ENCODE measurements around the gene CDR2. TPM values are rescaled to one million over a fixed set of nuclear protein-coding genes. Genes with fewer than 3 reads are reported as not detected.

Gene CDR2
- total and polyA plus RNA-seq, 2 donors (not counting 1 experiment from before 2014, with no cell fraction given): 8.0 to 11.3 TPM

- WGBS (ENCODE audit: insufficient coverage): 98% methylated on average over 35 of the region's 37 CpGs
- ChIA-PET CTCF (no interaction called here), POLR2A (no interaction called here)
- no peak overlapping the region for H3K9ac ChIP-seq (ENCODE audit: low read length)
- H3K27ac Mint-ChIP-seq: no peak overlapping the region
- no peaks in the 10 kb centered on the region for H3K27me3 Mint-ChIP-seq
- TF ChIP-seq, protein P1, sequence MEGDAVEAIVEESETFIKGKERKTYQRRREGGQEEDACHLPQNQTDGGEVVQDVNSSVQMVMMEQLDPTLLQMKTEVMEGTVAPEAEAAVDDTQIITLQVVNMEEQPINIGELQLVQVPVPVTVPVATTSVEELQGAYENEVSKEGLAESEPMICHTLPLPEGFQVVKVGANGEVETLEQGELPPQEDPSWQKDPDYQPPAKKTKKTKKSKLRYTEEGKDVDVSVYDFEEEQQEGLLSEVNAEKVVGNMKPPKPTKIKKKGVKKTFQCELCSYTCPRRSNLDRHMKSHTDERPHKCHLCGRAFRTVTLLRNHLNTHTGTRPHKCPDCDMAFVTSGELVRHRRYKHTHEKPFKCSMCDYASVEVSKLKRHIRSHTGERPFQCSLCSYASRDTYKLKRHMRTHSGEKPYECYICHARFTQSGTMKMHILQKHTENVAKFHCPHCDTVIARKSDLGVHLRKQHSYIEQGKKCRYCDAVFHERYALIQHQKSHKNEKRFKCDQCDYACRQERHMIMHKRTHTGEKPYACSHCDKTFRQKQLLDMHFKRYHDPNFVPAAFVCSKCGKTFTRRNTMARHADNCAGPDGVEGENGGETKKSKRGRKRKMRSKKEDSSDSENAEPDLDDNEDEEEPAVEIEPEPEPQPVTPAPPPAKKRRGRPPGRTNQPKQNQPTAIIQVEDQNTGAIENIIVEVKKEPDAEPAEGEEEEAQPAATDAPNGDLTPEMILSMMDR (IDR thresholded peaks at IDR 0.05): no peak
- TF ChIP-seq EZH2 (IDR thresholded peaks at IDR 0.05; ENCODE audit: borderline replicate concordance, insufficient read depth, low read depth, low read length, poor library complexity, severe bottlenecking): no peak
- intact Hi-C loops (cut with micrococcal nuclease): no loop called here
- peaks cover 5 to 73% of the 10 kb centered on the region in 2 experiments for H3K36me3 ChIP-seq (replicated peaks in 1 of 2; ENCODE audit: control extremely low read depth in 1 of 2, control insufficient read depth in 1 of 2, extremely low read depth in 1 of 2, insufficient read depth in 2 of 2, low read length in 1 of 2)
- H3K27ac ChIP-seq (ENCODE audit: low read length in 2 of 2): no peak overlapping the region
- H3K4me2 ChIP-seq (replicated peaks; ENCODE audit: low read depth, low read length, poor library complexity, severe bottlenecking): no peak overlapping the region
- no peaks in the 10 kb centered on the region for H3K4me1 ChIP-seq (ENCODE audit: control insufficient read depth in 2 of 2, insufficient read depth in 2 of 2, low read length in 2 of 2)
- ATAC-seq (ENCODE audit: low read depth) (no peak), DNase-seq (no peak)
- no peaks in the 10 kb centered on the region for H3K9me3 ChIP-seq (ENCODE audit: control extremely low read depth in 1 of 3, control insufficient read depth in 2 of 3, insufficient read depth in 1 of 3, low read length in 2 of 3)
- H3K4me3 ChIP-seq (ENCODE audit: control extremely low read depth in 1 of 5, extremely low read depth in 1 of 5, insufficient read depth in 1 of 5, low read depth in 2 of 5, low read length in 4 of 5): no peak overlapping the region
- peaks cover 3% of the 10 kb centered on the region for H3K79me2 ChIP-seq (ENCODE audit: control insufficient read depth, insufficient read depth, low read length)
- H2AFZ ChIP-seq (ENCODE audit: insufficient read depth, low read depth, low read length, poor library complexity, severe bottlenecking): no peak overlapping the region
- H3K4me1 Mint-ChIP-seq: no peaks in the 10 kb centered on the region
- H3K27me3 ChIP-seq (replicated peaks in 1 of 4; ENCODE audit: control extremely low read depth in 1 of 4, control insufficient read depth in 3 of 4, insufficient read depth in 4 of 4, low read length in 3 of 4): no peaks in the 10 kb centered on the region
- H3K4me3 Mint-ChIP-seq: no peak overlapping the region
- no peaks in the 10 kb centered on the region for H4K20me1 ChIP-seq (ENCODE audit: control insufficient read depth, insufficient read depth, low read length, poor library complexity, severe bottlenecking)
- no peaks in the 10 kb centered on the region for H3K9me3 Mint-ChIP-seq (ENCODE audit: insufficient read depth)
These were observed 59.5 kb downstream of the CDR2 start for GRCh38 chr16:22314661-22315626.

- TF ChIP-seq, protein P1 (IDR thresholded peaks at IDR 0.05): no peak
- TF ChIP-seq EZH2 (IDR thresholded peaks at IDR 0.05; ENCODE audit: borderline replicate concordance, insufficient read depth, low read depth, low read length, poor library complexity, severe bottlenecking): no peak
- intact Hi-C loops (cut with micrococcal nuclease): no loop called here
- Histone ChIP-seq H4K20me1 (ENCODE audit: control insufficient read depth, insufficient read depth, low read length, poor library complexity, severe bottlenecking) (no peaks in the 10 kb centered on the region), H3K9me3 (ENCODE audit: control extremely low read depth in 1 of 3, control insufficient read depth in 2 of 3, insufficient read depth in 1 of 3, low read length in 2 of 3) (no peaks in the 10 kb centered on the region), H3K9ac (ENCODE audit: low read length) (no peak overlapping the region), H3K36me3 (replicated peaks in 1 of 2; ENCODE audit: control extremely low read depth in 1 of 2, control insufficient read depth in 1 of 2, extremely low read depth in 1 of 2, insufficient read depth in 2 of 2, low read length in 1 of 2) (peaks cover 8 to 76% of the 10 kb centered on the region in 2 experiments), H3K27me3 (replicated peaks in 1 of 4; ENCODE audit: control extremely low read depth in 1 of 4, control insufficient read depth in 3 of 4, insufficient read depth in 4 of 4, low read length in 3 of 4) (no peaks in the 10 kb centered on the region), H3K27ac (ENCODE audit: low read length in 2 of 2) (no peak overlapping the region), H3K4me3 (ENCODE audit: control extremely low read depth in 1 of 5, extremely low read depth in 1 of 5, insufficient read depth in 1 of 5, low read depth in 2 of 5, low read length in 4 of 5) (no peak overlapping the region), H3K4me2 (replicated peaks; ENCODE audit: low read depth, low read length, poor library complexity, severe bottlenecking) (no peak overlapping the region), H2AFZ (ENCODE audit: insufficient read depth, low read depth, low read length, poor library complexity, severe bottlenecking) (no peak overlapping the region), H3K4me1 (ENCODE audit: control insufficient read depth in 2 of 2, insufficient read depth in 2 of 2, low read length in 2 of 2) (no peaks in the 10 kb centered on the region), H3K79me2 (ENCODE audit: control insufficient read depth, insufficient read depth, low read length) (peaks cover 3% of the 10 kb centered on the region)
- Mint-ChIP-seq H3K9me3 (ENCODE audit: insufficient read depth) (no peaks in the 10 kb centered on the region), H3K27me3 (no peaks in the 10 kb centered on the region), H3K4me1 (no peaks in the 10 kb centered on the region), H3K27ac (no peak overlapping the region), H3K4me3 (no peak overlapping the region)
- WGBS (ENCODE audit: insufficient coverage): over 99% methylated on average over 9 of the region's 10 CpGs
- DNase-seq (no peak), ATAC-seq (ENCODE audit: low read depth) (no peak)
- CTCF ChIA-PET: no interaction called here
- POLR2A ChIA-PET: no interaction called here
These were observed 60.4 kb downstream of the CDR2 start for GRCh38 chr16:22313876-22314470.
